Measurements from ENCODE around the gene TICAM2. TPM values are rescaled to one million over a fixed set of nuclear protein-coding genes. Genes with fewer than 3 reads are reported as not detected.

The TICAM2 gene
- polyA plus RNA-seq, 1 donor (not counting 4 experiments of a cell fraction or from before 2014, with no cell fraction given), result not detected

GRCh38 chr5:115607935-115608334, 5.7 kb upstream of the TICAM2 start:
- peaks cover 2 to 8% of the 10 kb centered on the region in 2 experiments for H3K36me3 ChIP-seq (ENCODE audit: control insufficient read depth in 2 of 2, extremely low read depth in 1 of 2, insufficient read depth in 2 of 2, low read length in 2 of 2)
- H4K20me1 ChIP-seq (ENCODE audit: control insufficient read depth, extremely low read depth, insufficient read depth, low read length), result no peaks in the 10 kb centered on the region
- H3K79me2 ChIP-seq (ENCODE audit: control insufficient read depth, insufficient read depth, low read length), result peaks cover 3% of the 10 kb centered on the region
- no peaks in the 10 kb centered on the region for H3K9me1 ChIP-seq (ENCODE audit: control insufficient read depth, extremely low read depth, insufficient read depth, low read length)
- H3K9me3 ChIP-seq (ENCODE audit: control insufficient read depth, low read depth, low read length), result no peaks in the 10 kb centered on the region
- dilution Hi-C loops (cut with MboI; ENCODE audit: extremely low pct_ligation_motif_present, low sequenced_read_pairs), result no loop called here
- FAIRE-seq (no peak), DNase-seq (ENCODE audit: low read depth, low spot score) (no peak)
- no peak overlapping the region for H3K27ac ChIP-seq (ENCODE audit: control insufficient read depth, insufficient read depth, low read length)
- no peak for TF ChIP-seq EZH2 (IDR thresholded peaks at IDR 0.05; ENCODE audit: low read length)
- TF ChIP-seq, protein P1, sequence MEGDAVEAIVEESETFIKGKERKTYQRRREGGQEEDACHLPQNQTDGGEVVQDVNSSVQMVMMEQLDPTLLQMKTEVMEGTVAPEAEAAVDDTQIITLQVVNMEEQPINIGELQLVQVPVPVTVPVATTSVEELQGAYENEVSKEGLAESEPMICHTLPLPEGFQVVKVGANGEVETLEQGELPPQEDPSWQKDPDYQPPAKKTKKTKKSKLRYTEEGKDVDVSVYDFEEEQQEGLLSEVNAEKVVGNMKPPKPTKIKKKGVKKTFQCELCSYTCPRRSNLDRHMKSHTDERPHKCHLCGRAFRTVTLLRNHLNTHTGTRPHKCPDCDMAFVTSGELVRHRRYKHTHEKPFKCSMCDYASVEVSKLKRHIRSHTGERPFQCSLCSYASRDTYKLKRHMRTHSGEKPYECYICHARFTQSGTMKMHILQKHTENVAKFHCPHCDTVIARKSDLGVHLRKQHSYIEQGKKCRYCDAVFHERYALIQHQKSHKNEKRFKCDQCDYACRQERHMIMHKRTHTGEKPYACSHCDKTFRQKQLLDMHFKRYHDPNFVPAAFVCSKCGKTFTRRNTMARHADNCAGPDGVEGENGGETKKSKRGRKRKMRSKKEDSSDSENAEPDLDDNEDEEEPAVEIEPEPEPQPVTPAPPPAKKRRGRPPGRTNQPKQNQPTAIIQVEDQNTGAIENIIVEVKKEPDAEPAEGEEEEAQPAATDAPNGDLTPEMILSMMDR (optimal IDR thresholded peaks at IDR 0.05 in 1 of 3, IDR thresholded peaks at IDR 0.05 in 1 of 3, conservative IDR thresholded peaks at IDR 0.05 in 1 of 3; ENCODE audit: extremely low read depth in 1 of 3, insufficient read depth in 2 of 3, low read length in 3 of 3), result no peak
- no peaks in the 10 kb centered on the region for H3K27me3 ChIP-seq (ENCODE audit: control insufficient read depth, extremely low read depth, insufficient read depth, low read length)
- peaks cover under 1% of the 10 kb centered on the region for H3K4me1 ChIP-seq (ENCODE audit: control insufficient read depth, extremely low read depth, insufficient read depth, low read length)
- H3K9ac ChIP-seq (ENCODE audit: control insufficient read depth, extremely low read depth, insufficient read depth, low read length), result no peak overlapping the region
- no peak overlapping the region for H3K4me2 ChIP-seq (ENCODE audit: control insufficient read depth, extremely low read depth, insufficient read depth, low read depth, low read length)
- H3K4me3 ChIP-seq (ENCODE audit: control insufficient read depth in 2 of 3, extremely low read depth in 1 of 3, insufficient read depth in 2 of 3, low read depth in 1 of 3, low read length in 3 of 3), result no peak overlapping the region
- no peak overlapping the region for H2AFZ ChIP-seq (ENCODE audit: control insufficient read depth, low read length)

- Histone ChIP-seq H4K20me1 (ENCODE audit: control insufficient read depth, extremely low read depth, insufficient read depth, low read length) (no peaks in the 10 kb centered on the region), H3K79me2 (ENCODE audit: control insufficient read depth, insufficient read depth, low read length) (peaks cover 3% of the 10 kb centered on the region), H3K27me3 (ENCODE audit: control insufficient read depth, extremely low read depth, insufficient read depth, low read length) (no peaks in the 10 kb centered on the region), H3K4me1 (ENCODE audit: control insufficient read depth, extremely low read depth, insufficient read depth, low read length) (peaks cover 8% of the 10 kb centered on the region), H3K4me3 (ENCODE audit: control insufficient read depth in 2 of 3, extremely low read depth in 1 of 3, insufficient read depth in 2 of 3, low read depth in 1 of 3, low read length in 3 of 3) (no peak overlapping the region), H2AFZ (ENCODE audit: control insufficient read depth, low read length) (no peak overlapping the region), H3K4me2 (ENCODE audit: control insufficient read depth, extremely low read depth, insufficient read depth, low read depth, low read length) (no peak overlapping the region), H3K36me3 (ENCODE audit: control insufficient read depth in 2 of 2, extremely low read depth in 1 of 2, insufficient read depth in 2 of 2, low read length in 2 of 2) (peaks cover 0 to 8% of the 10 kb centered on the region in 2 experiments), H3K27ac (ENCODE audit: control insufficient read depth, insufficient read depth, low read length) (no peak overlapping the region), H3K9me3 (ENCODE audit: control insufficient read depth, low read depth, low read length) (no peaks in the 10 kb centered on the region), H3K9ac (ENCODE audit: control insufficient read depth, extremely low read depth, insufficient read depth, low read length) (no peak overlapping the region), H3K9me1 (ENCODE audit: control insufficient read depth, extremely low read depth, insufficient read depth, low read length) (no peaks in the 10 kb centered on the region)
- dilution Hi-C loops (cut with MboI; ENCODE audit: extremely low pct_ligation_motif_present, low sequenced_read_pairs), result no loop called here
- no peak for FAIRE-seq
- TF ChIP-seq, protein P1 (optimal IDR thresholded peaks at IDR 0.05 in 1 of 3, IDR thresholded peaks at IDR 0.05 in 1 of 3, conservative IDR thresholded peaks at IDR 0.05 in 1 of 3; ENCODE audit: extremely low read depth in 1 of 3, insufficient read depth in 2 of 3, low read length in 3 of 3), result no peak
- no peak for TF ChIP-seq EZH2 (IDR thresholded peaks at IDR 0.05; ENCODE audit: low read length)
- DNase-seq (ENCODE audit: low read depth, low spot score), result no peak
Measured at GRCh38 chr5:115605436-115605835, 3.2 kb upstream of the TICAM2 start.

Data from keratinocyte (primary cell).